IMR-90 (cell line): ENCODE results near the gene PAN3. TPM values are rescaled to one million over a fixed set of nuclear protein-coding genes. Genes with fewer than 3 reads are reported as not detected.

Experiments
- ATAC-seq: fragments of 200-7000 bp; cut with Tn5 transposase; 2 replicates; pipeline ENCODE4 v1.9.1; 2020; ENCODE audit warnings: low read depth, mild to moderate bottlenecking, moderate library complexity
- BruUV-seq: library from RNA; stranded (reverse); fragments of 400-500 nt; replicated peaks from 2 replicates; lab custom pipeline; 2021; lab: Mats Ljungman, UMichigan
- CTCF ChIA-PET: fragments of 300-600 bp; formaldehyde crosslinking; extraction: SDS; loops from one replicate; lab custom pipeline; 2021; ENCODE audit warnings: antibody characterized with exemption; lab: Yijun Ruan, JAX
- POLR2A ChIA-PET: fragments of 300-600 bp; sonication (Branson Sonifier 250); formaldehyde crosslinking; loops from one replicate; lab custom pipeline; 2022; ENCODE audit warnings: antibody characterized with exemption; ENCODE audit not compliant: unreplicated experiment; lab: Charles Lee
- DNase-seq: peaks from one replicate; pipeline ENCODE4 v3.0.0; 2013
- H2AFZ ChIP-seq: replicated peaks from 2 replicates; pipeline ENCODE3; 2013; ENCODE audit warnings: low read length, mild to moderate bottlenecking; ENCODE audit not compliant: poor library complexity
- H2AK5ac ChIP-seq: 2 replicates; pipeline ENCODE4 v1.6.1; 2013; ENCODE audit warnings: low read depth, low read length, inconsistent platforms
- H2AK9ac ChIP-seq: replicated peaks from 2 replicates; pipeline ENCODE3; 2013; ENCODE audit warnings: mild to moderate bottlenecking, low read depth, low read length, moderate library complexity; ENCODE audit not compliant: poor library complexity
- H2BK120ac ChIP-seq: 2 replicates; pipeline ENCODE4 v1.6.1; 2013; ENCODE audit warnings: low read depth, low read length, inconsistent platforms
- H2BK15ac ChIP-seq: 3 replicates; pipeline ENCODE4 v1.6.1; 2013; ENCODE audit warnings: low read depth, low read length, inconsistent platforms
- H2BK20ac ChIP-seq: 2 replicates; pipeline ENCODE4 v1.6.1; 2013; ENCODE audit warnings: low read depth, mild to moderate bottlenecking, inconsistent platforms, low read length, moderate library complexity
- H2BK5ac ChIP-seq: 2 replicates; pipeline ENCODE4 v1.6.1; 2013; ENCODE audit warnings: mild to moderate bottlenecking, low read depth, low read length, inconsistent platforms; ENCODE audit not compliant: poor library complexity, severe bottlenecking
- H3K14ac ChIP-seq: replicated peaks from 2 replicates; pipeline ENCODE4 v1.6.1; 2013; ENCODE audit warnings: low read depth, low read length, inconsistent platforms
- H3K18ac ChIP-seq: 2 replicates; pipeline ENCODE4 v1.6.1; 2013; ENCODE audit warnings: low read depth, low read length, control low read depth
- H3K23ac ChIP-seq: 2 replicates; pipeline ENCODE4 v1.6.1; 2013; ENCODE audit warnings: low read depth, low read length, inconsistent platforms
- H3K27ac ChIP-seq: 2 replicates; pipeline ENCODE4 v1.5.1; 2013; ENCODE audit warnings: mild to moderate bottlenecking, control low read depth, low read length; ENCODE audit not compliant: insufficient read depth
- H3K27me3 ChIP-seq: 2 replicates; pipeline ENCODE4 v1.6.1; 2013; ENCODE audit warnings: low read length; ENCODE audit not compliant: control insufficient read depth, insufficient read depth
- H3K36me3 ChIP-seq: 2 replicates; pipeline ENCODE4 v1.6.1; 2013; ENCODE audit warnings: low read length, mixed read lengths; ENCODE audit not compliant: control insufficient read depth, insufficient read depth
- H3K4ac ChIP-seq: 2 replicates; pipeline ENCODE4 v1.6.1; 2013; ENCODE audit warnings: low read depth, low read length, inconsistent platforms
- H3K4me1 ChIP-seq: 2 replicates; pipeline ENCODE4 v1.6.1; 2013; ENCODE audit warnings: low read length, mixed read lengths; ENCODE audit not compliant: control insufficient read depth, insufficient read depth
- H3K4me2 ChIP-seq: 2 replicates; pipeline ENCODE4 v1.6.1; 2013; ENCODE audit warnings: low read depth, mild to moderate bottlenecking, control low read depth, low read length, moderate library complexity
- H3K4me3 ChIP-seq: 2 replicates; pipeline ENCODE4 v1.5.1; 2013; ENCODE audit warnings: low read depth, mild to moderate bottlenecking, control low read depth, low read length, moderate library complexity; ENCODE audit not compliant: insufficient read depth
- H3K56ac ChIP-seq: 2 replicates; pipeline ENCODE4 v1.6.1; 2013; ENCODE audit warnings: low read length, inconsistent platforms; ENCODE audit not compliant: insufficient read depth; ENCODE audit errors: extremely low read depth
- H3K79me1 ChIP-seq, 2 experiments: 2 replicates each; pipeline ENCODE4 v1.6.1; 2013; ENCODE audit warnings: low read length in 2 of 2, inconsistent platforms in 1 of 2, low read depth in 1 of 2
- H3K9ac ChIP-seq: 2 replicates; pipeline ENCODE4 v1.6.1; 2013; ENCODE audit warnings: low read depth, low read length, control low read depth
- H3K9me1 ChIP-seq: 2 replicates; pipeline ENCODE4 v1.6.1; 2013; ENCODE audit warnings: low read length, inconsistent platforms; ENCODE audit not compliant: insufficient read depth
- H3K9me3 ChIP-seq: 2 replicates; pipeline ENCODE4 v1.6.1; 2013; ENCODE audit warnings: low read length; ENCODE audit not compliant: control insufficient read depth, insufficient read depth
- H4K20me1 ChIP-seq: 2 replicates; pipeline ENCODE4 v1.6.1; 2013; ENCODE audit warnings: low read length, inconsistent platforms; ENCODE audit not compliant: insufficient read depth
- H4K5ac ChIP-seq: 2 replicates; pipeline ENCODE4 v1.6.1; 2013; ENCODE audit warnings: mild to moderate bottlenecking, low read depth, low read length, control low read depth
- H4K8ac ChIP-seq, 2 experiments: 2 replicates each; pipeline ENCODE4 v1.6.1; 2013; ENCODE audit warnings: low read depth in 2 of 2, low read length in 2 of 2, control low read depth in 1 of 2, inconsistent platforms in 1 of 2
- H4K91ac ChIP-seq: 2 replicates; pipeline ENCODE4 v1.6.1; 2013; ENCODE audit warnings: low read depth, low read length, inconsistent platforms; ENCODE audit not compliant: insufficient read depth
- BHLHE40 ChIP-seq: fragments of 150-350 bp; IDR thresholded peaks from 2 replicates; pipeline ENCODE4 v1.6.1; 2016; ENCODE audit warnings: mild to moderate bottlenecking, low read depth, low read length
- CEBPB ChIP-seq: IDR thresholded peaks from 2 replicates; pipeline ENCODE4 v1.6.1; 2012; ENCODE audit warnings: low read depth, low read length, improper control_type of control experiment
- CHD1 ChIP-seq: IDR thresholded peaks from 2 replicates; pipeline ENCODE4 v1.6.1; 2012; ENCODE audit warnings: low read depth, low read length, improper control_type of control experiment
- FOS ChIP-seq: fragments of 150-350 bp; IDR thresholded peaks from 2 replicates; pipeline ENCODE4 v1.6.1; 2016; ENCODE audit warnings: low read depth, low read length
- MAFK ChIP-seq: IDR thresholded peaks from 2 replicates; pipeline ENCODE4 v1.6.1; 2012; ENCODE audit warnings: low read depth, low read length, improper control_type of control experiment
- MAZ ChIP-seq: IDR thresholded peaks from 2 replicates; pipeline ENCODE4 v1.6.1; 2012; ENCODE audit warnings: low read depth, mild to moderate bottlenecking, low read length, improper control_type of control experiment, moderate library complexity, borderline replicate concordance
- MXI1 ChIP-seq: IDR thresholded peaks from 2 replicates; pipeline ENCODE4 v1.6.1; 2012; ENCODE audit warnings: low read depth, mild to moderate bottlenecking, low read length, moderate library complexity, borderline replicate concordance
- NFE2L2 ChIP-seq: fragments of 150-350 bp; IDR thresholded peaks from 2 replicates; pipeline ENCODE4 v1.6.1; 2016; ENCODE audit warnings: low read depth, mild to moderate bottlenecking, low read length
- POLR2A ChIP-seq: IDR thresholded peaks from 2 replicates; pipeline ENCODE4 v1.6.1; 2012; ENCODE audit warnings: mild to moderate bottlenecking, low read depth, low read length
- RAD21 ChIP-seq: IDR thresholded peaks from 2 replicates; pipeline ENCODE4 v1.6.1; 2012; ENCODE audit warnings: low read length, improper control_type of control experiment
- RCOR1 ChIP-seq: IDR thresholded peaks from 2 replicates; pipeline ENCODE4 v1.6.1; 2012; ENCODE audit warnings: mild to moderate bottlenecking, low read length, improper control_type of control experiment; ENCODE audit not compliant: insufficient replicate concordance
- RFX5 ChIP-seq: IDR thresholded peaks from 2 replicates; pipeline ENCODE4 v1.8.0; 2012; ENCODE audit warnings: low read depth, mild to moderate bottlenecking, low read length, moderate library complexity
- SMC3 ChIP-seq: fragments of 150-350 bp; IDR thresholded peaks from 2 replicates; pipeline ENCODE4 v1.6.1; 2016; ENCODE audit warnings: low read depth, mild to moderate bottlenecking, antibody characterized with exemption, low read length, moderate library complexity
- WGBS, 2 experiments: methylation state at CpG; one replicate each; pipeline versions ENCODE4 v1.1.5 to v1.1.7; 2013; ENCODE audit warnings: missing lambda C conversion rate in 2 of 2; ENCODE audit not compliant: insufficient read length in 1 of 2; ENCODE audit errors: extremely low coverage in 2 of 2; 5-methylcytosine and 5-hydroxymethylcytosine counted together
- dilution Hi-C: fragments of 300-500 bp; cut with HindIII; formaldehyde crosslinking; loops from one replicate; pipeline ENCODE4 v1.14.3; 2018; ENCODE audit warnings: low sequenced_read_pairs; ENCODE audit not compliant: unreplicated experiment
- in situ Hi-C: fragments of 300-500 bp; cut with MboI; formaldehyde crosslinking; loops from 3 replicates; pipeline ENCODE4 v1.14.3; 2019; ENCODE audit warnings: low sequenced_read_pairs, inconsistent platforms, mixed read lengths
- intact Hi-C: fragments of 100-400 bp; cut with micrococcal nuclease; formaldehyde crosslinking; loops from 2 replicates; pipeline ENCODE4 v1.10.0; 2022
- polyA plus RNA-seq, 3 experiments: library from polyadenylated mRNA; depleted of rRNA; stranded (reverse); fragments of >200 nt; gene quantifications; 2 replicates each; pipeline ENCODE4 v1.2.3, GENCODE V29; 2012; ENCODE audit warnings: low replicate concordance in 1 of 3
- total RNA-seq: library from RNA; depleted of rRNA; stranded (reverse); fragments of >200 nt; gene quantifications from 2 replicates; pipeline ENCODE4 v1.2.3, GENCODE V29; 2012
- TF ChIP-seq, protein P1 (sequence below): conservative IDR thresholded peaks from 2 replicates; pipeline ENCODE4 v1.5.1; 2012; ENCODE audit warnings: mild to moderate bottlenecking, low read depth, low read length, improper control_type of control experiment
- TF ChIP-seq, protein P2 (sequence below): fragments of 150-350 bp; IDR thresholded peaks from 2 replicates; pipeline ENCODE4 v1.6.1; 2016; ENCODE audit warnings: low read depth, mild to moderate bottlenecking, low read length, moderate library complexity, borderline replicate concordance
- TF ChIP-seq, protein P3 (sequence below): fragments of 150-350 bp; IDR thresholded peaks from 2 replicates; pipeline ENCODE4 v1.6.1; 2017; ENCODE audit warnings: mild to moderate bottlenecking, antibody characterized with exemption, low read length, low read depth

Gene PAN3
- total and polyA plus RNA-seq, 2 of the 4 experiments (the other 2 are of a cell fraction), result 6.6 to 15.1 TPM

DNA sequence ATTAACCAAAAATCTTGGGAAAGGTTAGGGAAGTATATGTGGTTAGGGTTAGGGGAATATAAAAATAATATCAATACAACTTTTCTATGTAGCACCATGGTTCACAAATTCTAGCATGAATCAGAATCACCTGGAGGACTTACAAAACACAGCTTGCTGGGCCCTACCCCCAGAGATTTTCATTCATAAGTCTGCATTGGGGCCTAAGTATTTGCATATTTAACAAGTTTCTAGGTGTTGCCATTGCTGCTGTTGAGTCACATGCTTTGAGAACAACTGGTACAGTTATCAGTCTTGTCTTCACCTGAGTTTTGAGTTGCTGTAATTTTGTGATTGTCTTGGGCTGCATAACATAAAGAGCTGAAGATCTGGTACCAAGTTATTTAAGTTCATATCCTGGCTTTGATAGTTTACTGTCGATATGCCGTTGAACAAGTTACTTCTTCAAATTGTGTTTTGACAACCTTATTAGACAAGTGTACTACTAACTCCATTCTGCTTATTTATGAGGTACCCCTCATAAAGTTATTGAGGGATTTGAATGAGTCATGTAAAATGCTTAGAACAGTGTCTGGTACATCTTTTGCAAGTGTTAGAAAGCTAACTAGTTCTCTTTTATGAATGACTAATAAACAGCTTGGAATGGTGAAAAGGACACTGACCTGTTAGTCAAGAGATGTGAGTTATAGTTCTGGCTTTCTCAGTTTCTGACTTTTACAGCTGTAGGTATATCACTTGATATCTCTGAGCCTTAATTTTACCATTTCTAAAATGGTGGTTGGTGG, 132.9 kb downstream of the PAN3 start:
- TF ChIP-seq BHLHE40 (no peak), SMC3 (no peak), MAZ (no peak), CEBPB (no peak), RAD21 (no peak), RCOR1 (no peak), MXI1 (no peak), POLR2A (no peak), NFE2L2 (no peak), MAFK (no peak), RFX5 (no peak), FOS (no peak), CHD1 (no peak)
- TF ChIP-seq, protein P1, sequence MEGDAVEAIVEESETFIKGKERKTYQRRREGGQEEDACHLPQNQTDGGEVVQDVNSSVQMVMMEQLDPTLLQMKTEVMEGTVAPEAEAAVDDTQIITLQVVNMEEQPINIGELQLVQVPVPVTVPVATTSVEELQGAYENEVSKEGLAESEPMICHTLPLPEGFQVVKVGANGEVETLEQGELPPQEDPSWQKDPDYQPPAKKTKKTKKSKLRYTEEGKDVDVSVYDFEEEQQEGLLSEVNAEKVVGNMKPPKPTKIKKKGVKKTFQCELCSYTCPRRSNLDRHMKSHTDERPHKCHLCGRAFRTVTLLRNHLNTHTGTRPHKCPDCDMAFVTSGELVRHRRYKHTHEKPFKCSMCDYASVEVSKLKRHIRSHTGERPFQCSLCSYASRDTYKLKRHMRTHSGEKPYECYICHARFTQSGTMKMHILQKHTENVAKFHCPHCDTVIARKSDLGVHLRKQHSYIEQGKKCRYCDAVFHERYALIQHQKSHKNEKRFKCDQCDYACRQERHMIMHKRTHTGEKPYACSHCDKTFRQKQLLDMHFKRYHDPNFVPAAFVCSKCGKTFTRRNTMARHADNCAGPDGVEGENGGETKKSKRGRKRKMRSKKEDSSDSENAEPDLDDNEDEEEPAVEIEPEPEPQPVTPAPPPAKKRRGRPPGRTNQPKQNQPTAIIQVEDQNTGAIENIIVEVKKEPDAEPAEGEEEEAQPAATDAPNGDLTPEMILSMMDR, result no peak
- TF ChIP-seq, protein P2, sequence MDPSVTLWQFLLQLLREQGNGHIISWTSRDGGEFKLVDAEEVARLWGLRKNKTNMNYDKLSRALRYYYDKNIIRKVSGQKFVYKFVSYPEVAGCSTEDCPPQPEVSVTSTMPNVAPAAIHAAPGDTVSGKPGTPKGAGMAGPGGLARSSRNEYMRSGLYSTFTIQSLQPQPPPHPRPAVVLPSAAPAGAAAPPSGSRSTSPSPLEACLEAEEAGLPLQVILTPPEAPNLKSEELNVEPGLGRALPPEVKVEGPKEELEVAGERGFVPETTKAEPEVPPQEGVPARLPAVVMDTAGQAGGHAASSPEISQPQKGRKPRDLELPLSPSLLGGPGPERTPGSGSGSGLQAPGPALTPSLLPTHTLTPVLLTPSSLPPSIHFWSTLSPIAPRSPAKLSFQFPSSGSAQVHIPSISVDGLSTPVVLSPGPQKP, result no peak
- TF ChIP-seq, protein P3, sequence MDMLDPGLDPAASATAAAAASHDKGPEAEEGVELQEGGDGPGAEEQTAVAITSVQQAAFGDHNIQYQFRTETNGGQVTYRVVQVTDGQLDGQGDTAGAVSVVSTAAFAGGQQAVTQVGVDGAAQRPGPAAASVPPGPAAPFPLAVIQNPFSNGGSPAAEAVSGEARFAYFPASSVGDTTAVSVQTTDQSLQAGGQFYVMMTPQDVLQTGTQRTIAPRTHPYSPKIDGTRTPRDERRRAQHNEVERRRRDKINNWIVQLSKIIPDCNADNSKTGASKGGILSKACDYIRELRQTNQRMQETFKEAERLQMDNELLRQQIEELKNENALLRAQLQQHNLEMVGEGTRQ, result no peak
- Histone ChIP-seq H3K4me3 (no peak overlapping the region), H2BK5ac (no peak overlapping the region), H3K79me1 (peaks cover 0 to 4% of the 10 kb centered on the region in 2 experiments; a peak in 1 of 4 replicates), H3K56ac (no peak overlapping the region), H2BK15ac (no peak overlapping the region), H3K18ac (no peak overlapping the region), H2AK9ac (no peak overlapping the region), H3K9me3 (no peaks in the 10 kb centered on the region), H3K27me3 (no peaks in the 10 kb centered on the region), H3K9me1 (no peaks in the 10 kb centered on the region), H3K23ac (no peak overlapping the region), H3K4me1 (no peaks in the 10 kb centered on the region), H3K4ac (no peak overlapping the region), H3K14ac (no peak overlapping the region), H3K36me3 (peaks cover 9% of the 10 kb centered on the region), H2AK5ac (no peak overlapping the region), H2AFZ (no peak overlapping the region), H2BK120ac (no peak overlapping the region), H3K4me2 (no peak overlapping the region), H4K5ac (no peak overlapping the region), H4K8ac (no peak overlapping the region), H3K9ac (no peak overlapping the region), H2BK20ac (no peak overlapping the region), H3K27ac (no peak overlapping the region), H4K91ac (no peak overlapping the region), H4K20me1 (no peaks in the 10 kb centered on the region)
- WGBS, 2 experiments, result no CpG with 5 or more reads among the region's 2 CpGs
- in situ Hi-C loops, result no loop called here
- intact Hi-C loops, result no loop called here
- ChIA-PET POLR2A (no interaction called here), CTCF (no interaction called here)
- no TSS peak for BruUV-seq
- ATAC-seq (no peak), DNase-seq (no peak)
- dilution Hi-C loops, result no loop called here
